Caki2 (cell line): Measurements from ENCODE around the gene ATP6V0C. TPM values are rescaled to one million over a fixed set of nuclear protein-coding genes. Genes with fewer than 3 reads are reported as not detected.
"Not testable (repeated sequence)": the region's sequence is repeated elsewhere in the genome, so short reads cannot be mapped to it uniquely, and the experiment has no call there.

ENCODE experiments used
- DNase-seq: peaks from one replicate; pipeline ENCODE4 v3.0.0-alpha.2; 2015; ENCODE audit warnings: low read depth
- in situ Hi-C: cut with HindIII; loops from 2 replicates; pipeline ENCODE4 v1.10.0; 2016; ENCODE audit warnings: low sequenced_read_pairs, low pct_unique_long_range_greater_than_20kb, mixed read lengths
- total RNA-seq: library from RNA; depleted of rRNA; stranded (reverse); fragments of >200 nt; shearing (Covaris generic); gene quantifications from 2 replicates; pipeline ENCODE4 v1.2.3, GENCODE V29; 2014; ENCODE audit warnings: low replicate concordance

Gene ATP6V0C
- total RNA-seq, 1 experiment from 2014 or later: 27.8 TPM

- in situ Hi-C loops: no loop called here
- DNase-seq: peak; percentile 50
Measured at GRCh38 chr16:2473446-2473926, 40.3 kb upstream of the ATP6V0C start.

GRCh38 chr16:2473999-2474876 lies 39.5 kb upstream of the ATP6V0C start:
- in situ Hi-C loops: no loop called here
- DNase-seq: peak; percentile 70

- in situ Hi-C loops: no loop called here
- peak; percentile 74 for DNase-seq
Measured at GRCh38 chr16:2474877-2475412, 38.8 kb upstream of the ATP6V0C start, which contains the start of gene TBC1D24. TSS of gene TBC1D24 (plus strand) at chr16:2475127. CDS start at chr16:2496149, 21,022 bp downstream.

GRCh38 chr16:2475413-2476344 lies 38.1 kb upstream of the ATP6V0C start:
- in situ Hi-C loops: no loop called here
- DNase-seq: no peak

GRCh38 chr16:2476345-2476720 lies 37.4 kb upstream of the ATP6V0C start:
- in situ Hi-C loops: no loop called here
- DNase-seq: no peak

GRCh38 chr16:2476741-2477140 lies 37.0 kb upstream of the ATP6V0C start:
- in situ Hi-C loops: no loop called here
- DNase-seq: no peak

- in situ Hi-C loops: no loop called here
- DNase-seq: no peak
Measured at GRCh38 chr16:2477327-2477726, 36.4 kb upstream of the ATP6V0C start.

GRCh38 chr16:2478279-2478678 lies 35.5 kb upstream of the ATP6V0C start:
- in situ Hi-C loops: no loop called here
- no peak for DNase-seq

- in situ Hi-C loops, DNase-seq: not testable (repeated sequence)
Measured at GRCh38 chr16:2479996-2480395, 33.8 kb upstream of the ATP6V0C start.

- DNase-seq: no peak
- in situ Hi-C loops: no loop called here
Measured at GRCh38 chr16:2480948-2481347, 32.8 kb upstream of the ATP6V0C start.

GRCh38 chr16:2481676-2482075 lies 32.1 kb upstream of the ATP6V0C start:
- in situ Hi-C loops: no loop called here
- DNase-seq: no peak

GRCh38 chr16:2482249-2482648 lies 31.5 kb upstream of the ATP6V0C start:
- in situ Hi-C loops: no loop called here
- DNase-seq: no peak

GRCh38 chr16:2482708-2483534 lies 30.8 kb upstream of the ATP6V0C start:
- no peak for DNase-seq
- in situ Hi-C loops: no loop called here

- no peak for DNase-seq
- in situ Hi-C loops: no loop called here
Measured at GRCh38 chr16:2483939-2484897, 29.5 kb upstream of the ATP6V0C start.

GRCh38 chr16:2484898-2485508 lies 28.7 kb upstream of the ATP6V0C start:
- in situ Hi-C loops: no loop called here

GRCh38 chr16:2485811-2486507 lies 27.8 kb upstream of the ATP6V0C start:
- DNase-seq: no peak
- in situ Hi-C loops: no loop called here

More at GRCh38 chr16:2484898-2485508, 28.7 kb upstream of the ATP6V0C start:
- DNase-seq: no peak
